Activated naive CD8-positive, alpha-beta T cell treated with anti-CD3 and anti-CD28 coated beads, Interleukin-2, amount 10 ng/mL, durations not matched to agents 7 days and 5 days (primary cell): ENCODE data around the gene BTLA. TPM values are rescaled to one million over a fixed set of nuclear protein-coding genes. Genes with fewer than 3 reads are reported as not detected.
A peak's percentile ranks its signal among the peaks of the same experiment; 100 is the strongest.
"Not testable (repeated sequence)": the region's sequence is repeated elsewhere in the genome, so short reads cannot be mapped to it uniquely, and the experiment has no call there.

Experiments used
- ATAC-seq: fragments of 150-1000 bp; cut with Tn5 transposase; one replicate; pipeline ENCODE4 v1.10.0; 2021; ENCODE audit warnings: low read depth, moderate library complexity
- POLR2A ChIA-PET: fragments of 350-600 bp; sonication (Branson Sonifier 250); formaldehyde crosslinking; loops from one replicate; lab custom pipeline; 2021; ENCODE audit warnings: antibody characterized with exemption; lab: Charles Lee
- DNase-seq: peaks from one replicate; pipeline ENCODE4 v3.0.0; 2021
- H3K27ac Mint-ChIP-seq: one replicate; pipeline ENCODE4 v1.8.0; 2022; ENCODE audit warnings: mild to moderate bottlenecking, mixed read lengths
- H3K27me3 Mint-ChIP-seq: one replicate; pipeline ENCODE4 v1.8.0; 2022; ENCODE audit warnings: mild to moderate bottlenecking, moderate library complexity, mixed read lengths
- H3K36me3 Mint-ChIP-seq: one replicate; pipeline ENCODE4 v1.8.0; 2021; ENCODE audit warnings: mild to moderate bottlenecking, mixed read lengths
- H3K4me1 Mint-ChIP-seq: one replicate; pipeline ENCODE4 v1.8.0; 2021; ENCODE audit warnings: mixed read lengths
- H3K4me3 Mint-ChIP-seq: one replicate; pipeline ENCODE4 v1.8.0; 2022; ENCODE audit warnings: mild to moderate bottlenecking, moderate library complexity, mixed read lengths
- H3K9me3 Mint-ChIP-seq: one replicate; pipeline ENCODE4 v1.8.0; 2021; ENCODE audit warnings: mixed read lengths
- total RNA-seq, 2 experiments: library from RNA; stranded (reverse); gene quantifications; one replicate each; pipeline ENCODE4 v1.2.3, GENCODE V29; 2021

Gene BTLA
- total RNA-seq, 2 experiments from 2014 or later: 27.8 to 29.8 TPM

GRCh38 chr3:112482675-112483074 is 16.6 kb downstream of the BTLA start:
- peak overlapping the region; percentile 55 for H3K4me3 Mint-ChIP-seq
- H3K9me3 Mint-ChIP-seq: no peaks in the 10 kb centered on the region
- peak overlapping the region; percentile 46 for H3K27ac Mint-ChIP-seq
- peaks cover 39% of the 10 kb centered on the region for H3K4me1 Mint-ChIP-seq
- POLR2A ChIA-PET: interaction anchor here (1.1 kb wide), 1 partner anchor 10 kb away, joined by 3 read pairs; no protein-coding TSS in a partner anchor
- no peaks in the 10 kb centered on the region for H3K27me3 Mint-ChIP-seq
- peaks cover 49% of the 10 kb centered on the region for H3K36me3 Mint-ChIP-seq
- ATAC-seq (no peak), DNase-seq (no peak)

DNA sequence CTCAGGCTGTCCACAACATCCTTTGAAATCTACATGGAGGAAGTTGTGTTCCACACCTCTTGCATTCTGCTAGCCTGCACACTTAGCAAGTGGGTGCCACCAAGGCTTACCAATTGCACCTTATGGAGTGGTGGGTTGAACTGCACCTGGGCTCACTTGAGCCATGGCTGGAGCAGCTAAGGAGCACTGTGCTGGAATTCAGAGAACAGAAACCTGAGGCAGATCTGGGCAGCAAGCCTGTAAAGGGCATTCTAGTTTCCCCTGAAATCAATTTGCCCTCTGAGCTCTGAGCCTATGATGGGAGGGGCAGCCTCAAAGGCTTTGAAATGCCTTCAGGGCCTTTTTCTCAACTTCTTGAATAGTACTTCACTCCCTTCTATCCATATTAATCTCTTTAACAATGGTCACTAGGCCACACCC is 18.0 kb downstream of the BTLA start:
- ATAC-seq (no peak), DNase-seq (no peak)
- Mint-ChIP-seq H3K9me3 (no peaks in the 10 kb centered on the region), H3K4me1 (peaks cover 36% of the 10 kb centered on the region), H3K27me3 (no peaks in the 10 kb centered on the region), H3K4me3 (peak overlapping the region; percentile 36), H3K27ac (no peak overlapping the region), H3K36me3 (peaks cover 55% of the 10 kb centered on the region)
- POLR2A ChIA-PET: no interaction called here

- ATAC-seq (no peak), DNase-seq (no peak)
- Mint-ChIP-seq H3K4me1 (peaks cover 52% of the 10 kb centered on the region), H3K36me3 (peaks cover 62% of the 10 kb centered on the region), H3K9me3 (peaks cover 3% of the 10 kb centered on the region), H3K27me3 (no peaks in the 10 kb centered on the region), H3K27ac (no peak overlapping the region), H3K4me3 (no peak overlapping the region)
- POLR2A ChIA-PET: interaction anchor here (1.1 kb wide), 1 partner anchor 15 kb away, joined by 3 read pairs; no protein-coding TSS in a partner anchor
Observed at GRCh38 chr3:112477891-112478290, 21.4 kb downstream of the BTLA start.

- Mint-ChIP-seq H3K4me1 (peaks cover 52% of the 10 kb centered on the region), H3K9me3 (peaks cover 3% of the 10 kb centered on the region), H3K36me3 (peaks cover 68% of the 10 kb centered on the region), H3K27ac (no peak overlapping the region), H3K27me3 (no peaks in the 10 kb centered on the region), H3K4me3 (no peak overlapping the region)
- DNase-seq (no peak), ATAC-seq (no peak)
- POLR2A ChIA-PET: interaction anchor here (0.7 kb wide), 1 partner anchor 13 kb away, joined by 3 read pairs; no protein-coding TSS in a partner anchor
Observed at GRCh38 chr3:112476346-112476745, 22.9 kb downstream of the BTLA start.

DNA sequence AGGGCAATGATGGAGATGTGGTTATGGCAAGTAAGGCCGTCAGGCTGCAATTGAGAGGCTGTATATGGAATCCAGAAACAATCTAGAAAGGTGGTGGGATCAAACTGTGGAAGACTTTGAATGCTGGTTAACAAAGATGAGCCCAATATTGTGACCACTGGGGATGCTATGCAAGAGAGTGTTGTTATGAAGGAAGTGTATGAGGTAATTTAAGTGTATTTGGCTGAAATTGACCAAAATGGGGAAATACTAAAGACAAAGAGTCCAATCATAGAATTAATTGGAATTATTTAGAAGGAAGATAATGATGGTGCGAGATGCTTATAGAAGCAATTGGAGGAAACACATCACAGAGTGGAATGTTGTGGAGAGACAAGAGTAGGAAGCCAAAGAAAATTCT is 24.5 kb downstream of the BTLA start:
- Mint-ChIP-seq H3K27ac (peak overlapping the region; percentile 35), H3K4me3 (peak overlapping the region; percentile 21), H3K27me3 (no peaks in the 10 kb centered on the region), H3K4me1 (peaks cover 54% of the 10 kb centered on the region), H3K9me3 (peaks cover 3% of the 10 kb centered on the region), H3K36me3 (peaks cover 68% of the 10 kb centered on the region)
- POLR2A ChIA-PET: interaction anchor here (0.7 to 1.0 kb wide), 2 partner anchors 10 to 38 kb away, joined by 3 to 4 read pairs; no protein-coding TSS in a partner anchor
- ATAC-seq: no peak
- no peak for DNase-seq

- peaks cover 56% of the 10 kb centered on the region for H3K4me1 Mint-ChIP-seq
- no peaks in the 10 kb centered on the region for H3K27me3 Mint-ChIP-seq
- DNase-seq: no peak
- peaks cover 3% of the 10 kb centered on the region for H3K9me3 Mint-ChIP-seq
- ATAC-seq: no peak
- peak overlapping the region; percentile 59 for H3K27ac Mint-ChIP-seq
- H3K4me3 Mint-ChIP-seq: peak overlapping the region; percentile 27
- POLR2A ChIA-PET: no interaction called here
- peaks cover 62% of the 10 kb centered on the region for H3K36me3 Mint-ChIP-seq
Observed at GRCh38 chr3:112472691-112473090, 26.6 kb downstream of the BTLA start.

- POLR2A ChIA-PET: no interaction called here
- DNase-seq (no peak), ATAC-seq (no peak)
- H3K27me3 Mint-ChIP-seq: no peaks in the 10 kb centered on the region
- peak overlapping the region; percentile 23 for H3K4me3 Mint-ChIP-seq
- H3K27ac Mint-ChIP-seq: peak overlapping the region; percentile 65
- peaks cover 61% of the 10 kb centered on the region for H3K4me1 Mint-ChIP-seq
- H3K36me3 Mint-ChIP-seq: peaks cover 60% of the 10 kb centered on the region
- peaks cover 3% of the 10 kb centered on the region for H3K9me3 Mint-ChIP-seq
Observed at GRCh38 chr3:112471596-112472325, 27.5 kb downstream of the BTLA start.

DNA sequence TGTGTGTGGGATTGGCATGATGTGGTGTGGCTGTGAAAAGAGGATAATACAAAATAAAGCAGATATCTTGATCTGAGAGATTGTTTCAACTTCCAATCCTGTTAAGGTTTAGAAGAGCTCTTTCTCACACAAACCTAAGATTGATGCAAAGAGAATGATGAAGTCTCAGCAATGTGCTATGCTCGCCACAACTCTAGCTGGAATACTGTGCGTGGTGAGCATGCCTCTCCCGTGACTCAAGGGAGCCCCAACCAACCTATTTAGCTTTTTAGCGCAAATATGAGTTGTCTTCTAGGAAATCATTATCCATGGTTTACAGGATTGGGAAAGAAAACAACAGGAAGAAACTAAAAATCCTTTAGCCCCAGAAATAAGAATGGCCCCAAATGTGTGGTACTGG is 28.5 kb downstream of the BTLA start:
- DNase-seq: no peak
- Mint-ChIP-seq H3K27ac (no peak overlapping the region), H3K9me3 (peaks cover 3% of the 10 kb centered on the region), H3K4me1 (peaks cover 68% of the 10 kb centered on the region), H3K36me3 (peaks cover 66% of the 10 kb centered on the region), H3K27me3 (no peaks in the 10 kb centered on the region), H3K4me3 (no peak overlapping the region)
- no peak for ATAC-seq
- POLR2A ChIA-PET: interaction anchor here (1.0 kb wide), 1 partner anchor 29 kb away, joined by 3 read pairs; the partner anchor contains the start of gene BTLA

DNA sequence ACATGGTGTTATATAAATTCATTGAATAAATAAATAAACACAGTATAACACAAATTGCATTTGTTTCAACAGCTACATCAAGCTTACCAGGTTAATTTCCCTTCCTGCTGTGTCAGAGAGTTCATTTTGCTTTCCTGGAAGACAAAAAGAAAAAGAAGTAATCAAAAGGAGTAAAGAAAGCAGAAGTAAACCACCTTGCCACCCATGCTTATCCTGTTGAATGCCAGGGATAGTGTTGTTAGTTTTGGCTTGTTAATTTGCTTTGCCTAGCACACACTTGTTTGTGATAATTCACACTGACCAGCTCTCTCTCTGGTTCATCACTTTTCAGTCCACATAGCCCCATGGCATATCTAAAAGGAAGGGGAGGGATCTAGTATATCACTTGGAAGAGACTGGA is 29.6 kb downstream of the BTLA start:
- POLR2A ChIA-PET: no interaction called here
- Mint-ChIP-seq H3K36me3 (peaks cover 66% of the 10 kb centered on the region), H3K27ac (peak overlapping the region; percentile 46), H3K4me1 (peaks cover 70% of the 10 kb centered on the region), H3K27me3 (no peaks in the 10 kb centered on the region), H3K4me3 (no peak overlapping the region), H3K9me3 (no peaks in the 10 kb centered on the region)
- ATAC-seq (no peak), DNase-seq (no peak)

DNA sequence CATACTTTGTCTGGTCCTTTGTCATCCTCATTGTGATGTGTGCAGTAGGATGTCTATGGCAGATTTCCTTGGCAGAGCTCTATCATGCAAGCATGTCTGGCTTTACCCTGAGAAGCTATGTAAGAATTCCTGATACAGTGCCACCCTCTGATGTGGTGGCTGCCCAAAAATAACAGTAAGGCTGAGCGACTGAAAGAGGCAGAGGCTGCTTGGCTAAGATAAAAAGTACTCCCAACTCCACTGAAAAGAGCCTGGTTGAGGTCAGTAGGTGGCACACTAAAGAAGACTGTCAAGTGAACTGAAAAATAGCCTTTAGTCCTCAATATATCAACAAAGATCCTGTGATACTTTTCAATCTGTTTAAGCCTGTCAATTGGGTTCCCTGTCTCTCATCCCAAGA is 31.7 kb downstream of the BTLA start:
- H3K27ac Mint-ChIP-seq: peak overlapping the region; percentile 22
- DNase-seq (no peak), ATAC-seq (no peak)
- H3K27me3 Mint-ChIP-seq: no peaks in the 10 kb centered on the region
- peaks cover 60% of the 10 kb centered on the region for H3K36me3 Mint-ChIP-seq
- peaks cover 68% of the 10 kb centered on the region for H3K4me1 Mint-ChIP-seq
- no peaks in the 10 kb centered on the region for H3K9me3 Mint-ChIP-seq
- POLR2A ChIA-PET: no interaction called here
- no peak overlapping the region for H3K4me3 Mint-ChIP-seq

GRCh38 chr3:112466020-112466419 is 33.3 kb downstream of the BTLA start:
- Mint-ChIP-seq H3K4me1 (peaks cover 69% of the 10 kb centered on the region), H3K36me3 (peaks cover 61% of the 10 kb centered on the region), H3K4me3 (no peak overlapping the region), H3K9me3 (no peaks in the 10 kb centered on the region), H3K27me3 (no peaks in the 10 kb centered on the region), H3K27ac (no peak overlapping the region)
- no peak for DNase-seq
- POLR2A ChIA-PET: no interaction called here
- no peak for ATAC-seq

DNA sequence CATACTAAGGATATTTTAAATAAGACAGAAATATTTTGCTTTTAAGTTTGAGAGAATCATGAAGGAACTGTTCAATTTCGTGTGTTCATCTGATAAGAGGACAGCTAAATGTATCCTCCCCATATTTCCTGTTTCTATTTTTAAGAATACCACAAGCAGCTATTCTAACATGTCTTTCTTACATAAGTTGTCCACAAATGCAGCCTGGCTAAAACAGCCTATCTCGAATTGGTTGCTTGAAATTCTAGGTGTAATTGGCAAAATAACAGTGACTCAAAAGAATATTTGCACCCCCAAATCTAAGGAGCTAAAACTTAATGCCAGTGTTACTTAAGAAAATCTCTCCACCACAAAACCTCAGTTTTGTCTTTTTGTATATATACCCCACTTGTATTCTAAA is 35.0 kb downstream of the BTLA start:
- POLR2A ChIA-PET: interaction anchor here (0.9 to 2.7 kb wide), 8 partner anchors 10 to 170 kb away, joined by 3 to 15 read pairs (median 3); partner anchors contain the start of genes BTLA and SLC9C1
- no peak for DNase-seq
- H3K27me3 Mint-ChIP-seq: no peaks in the 10 kb centered on the region
- H3K4me3 Mint-ChIP-seq: peak overlapping the region; percentile 73
- peaks cover 53% of the 10 kb centered on the region for H3K36me3 Mint-ChIP-seq
- no peaks in the 10 kb centered on the region for H3K9me3 Mint-ChIP-seq
- peaks cover 73% of the 10 kb centered on the region for H3K4me1 Mint-ChIP-seq
- peak; percentile 62 for ATAC-seq
- H3K27ac Mint-ChIP-seq: peak overlapping the region; percentile 90

DNA sequence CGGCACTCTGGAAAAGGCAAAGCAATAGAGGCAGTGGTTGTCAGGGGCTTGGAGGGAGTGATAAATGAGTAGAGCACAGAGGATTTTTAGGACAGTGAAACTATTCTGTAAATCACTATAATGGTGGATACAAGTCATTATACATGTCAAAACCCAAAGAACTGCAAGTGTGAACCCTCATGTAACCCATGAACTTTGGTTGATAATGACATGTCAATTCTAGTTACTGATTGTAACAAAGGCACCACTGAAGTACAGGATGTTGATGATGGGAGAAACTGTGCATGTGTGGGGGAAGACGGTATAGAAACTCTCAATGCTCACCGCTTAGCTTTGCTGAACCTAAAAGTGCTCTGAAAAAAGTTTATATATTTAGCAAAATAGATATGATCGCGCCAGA is 36.0 kb downstream of the BTLA start:
- ATAC-seq (peak; percentile 75), DNase-seq (no peak)
- H3K36me3 Mint-ChIP-seq: peaks cover 49% of the 10 kb centered on the region
- POLR2A ChIA-PET: interaction anchor here (1.0 to 2.7 kb wide), 5 partner anchors 13 to 35 kb away, joined by 3 to 15 read pairs (median 4); partner anchors contain the start of gene BTLA
- H3K27me3 Mint-ChIP-seq: no peaks in the 10 kb centered on the region
- H3K27ac Mint-ChIP-seq: peak overlapping the region; percentile 90
- H3K9me3 Mint-ChIP-seq: peaks cover 2% of the 10 kb centered on the region
- peaks cover 71% of the 10 kb centered on the region for H3K4me1 Mint-ChIP-seq
- peak overlapping the region; percentile 73 for H3K4me3 Mint-ChIP-seq

DNA sequence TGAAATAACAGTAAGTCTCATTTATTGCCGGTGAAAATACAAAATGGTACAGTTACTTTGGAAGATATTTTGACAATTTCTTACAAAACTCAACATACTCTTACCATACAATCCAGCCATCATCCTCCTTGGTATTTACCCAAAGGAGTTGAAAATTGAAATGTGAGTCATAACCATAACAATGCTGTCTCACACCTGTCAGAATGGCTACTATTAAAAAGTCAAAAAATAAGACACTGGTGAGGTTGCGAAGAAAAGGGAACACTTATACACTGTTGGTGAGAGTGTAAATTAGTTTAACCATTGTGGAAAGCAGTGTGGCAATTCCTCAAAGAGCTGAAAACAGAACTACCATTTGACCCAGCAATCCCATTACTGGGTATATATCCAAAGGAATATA is 37.5 kb downstream of the BTLA start:
- DNase-seq, H3K27me3 Mint-ChIP-seq, ATAC-seq, H3K4me3 Mint-ChIP-seq, POLR2A ChIA-PET, H3K9me3 Mint-ChIP-seq: not testable (repeated sequence)
- peaks cover 46% of the 10 kb centered on the region for H3K36me3 Mint-ChIP-seq
- peak overlapping the region; percentile 47 for H3K27ac Mint-ChIP-seq
- peaks cover 66% of the 10 kb centered on the region for H3K4me1 Mint-ChIP-seq
